GM18511 (cell line): Measurements from ENCODE around the gene SEPTIN5.
"Not testable (repeated sequence)": the region's sequence is repeated elsewhere in the genome, so short reads cannot be mapped to it uniquely, and the experiment has no call there.

ENCODE experiments used
- ATAC-seq: cut with Tn5 transposase; IDR thresholded peaks from one replicate; pipeline ENCODE4 v1.9.1; 2021; ENCODE audit warnings: mild to moderate bottlenecking, moderate library complexity; ENCODE audit not compliant: unreplicated experiment

The SEPTIN5 gene

GRCh38 chr22:19714312-19715187 is at the start of gene SEPTIN5:
SEPTIN5 (plus strand) TSS chr22:19714503; CDS start chr22:19714589, 86 bp downstream.
- ATAC-seq, result no peak

GRCh38 chr22:19664951-19665783 is 49.1 kb upstream of the SEPTIN5 start:
- ATAC-seq, result no peak

- ATAC-seq, result no peak
Measured at GRCh38 chr22:19665784-19666672, 48.3 kb upstream of the SEPTIN5 start.

GRCh38 chr22:19666673-19667593 is 47.4 kb upstream of the SEPTIN5 start:
- no peak for ATAC-seq

GRCh38 chr22:19667872-19668740 is 46.2 kb upstream of the SEPTIN5 start:
- no peak for ATAC-seq

GRCh38 chr22:19668748-19669147 is 45.6 kb upstream of the SEPTIN5 start:
- no peak for ATAC-seq

- no peak for ATAC-seq
Measured at GRCh38 chr22:19669570-19669969, 44.7 kb upstream of the SEPTIN5 start.

- no peak for ATAC-seq
Measured at GRCh38 chr22:19671316-19671715, 43.0 kb upstream of the SEPTIN5 start.

- no peak for ATAC-seq
Measured at GRCh38 chr22:19672054-19672776, 42.1 kb upstream of the SEPTIN5 start.

GRCh38 chr22:19673660-19674059 is 40.6 kb upstream of the SEPTIN5 start:
- ATAC-seq, result no peak

- no peak for ATAC-seq
Measured at GRCh38 chr22:19674129-19674928, 40.0 kb upstream of the SEPTIN5 start.

- ATAC-seq, result no peak
Measured at GRCh38 chr22:19674929-19675253, 39.4 kb upstream of the SEPTIN5 start.

- ATAC-seq, result no peak
Measured at GRCh38 chr22:19675428-19675827, 38.9 kb upstream of the SEPTIN5 start.

GRCh38 chr22:19676437-19676836 is 37.9 kb upstream of the SEPTIN5 start:
- ATAC-seq, result not testable (repeated sequence)

- no peak for ATAC-seq
Measured at GRCh38 chr22:19678949-19679521, 35.3 kb upstream of the SEPTIN5 start.

- ATAC-seq, result no peak
Measured at GRCh38 chr22:19679522-19680101, 34.7 kb upstream of the SEPTIN5 start.
